ENCODE measurements around the gene SEMA5A.
"Not testable (repeated sequence)": the region's sequence is repeated elsewhere in the genome, so short reads cannot be mapped to it uniquely, and the experiment has no call there.

SEMA5A gene

GRCh38 chr5:9431496-9432258 lies 114.2 kb downstream of the SEMA5A start:
- DNase-seq, result no peak

GRCh38 chr5:9431151-9431495 lies 114.8 kb downstream of the SEMA5A start:
- DNase-seq, result no peak

DNA sequence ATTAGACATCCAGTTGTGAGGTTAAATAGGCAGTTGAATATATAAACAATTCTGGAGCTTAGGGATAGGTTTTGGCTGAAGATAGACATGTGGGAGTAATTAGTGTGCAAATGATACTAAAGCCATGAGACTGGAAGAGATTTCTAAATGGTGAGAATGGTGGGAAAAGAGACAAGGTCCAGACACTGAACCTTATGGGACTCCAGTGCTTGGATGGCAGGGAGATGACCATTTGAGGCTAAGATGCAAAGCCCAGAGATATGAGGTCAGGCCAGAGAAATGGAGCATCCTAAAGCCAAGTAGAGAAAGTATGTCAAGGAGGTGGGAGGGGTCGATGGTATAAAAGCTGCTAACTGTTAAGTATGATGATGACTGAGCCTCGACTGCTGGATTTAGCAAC lies 115.6 kb downstream of the SEMA5A start:
- no peak for DNase-seq

DNA sequence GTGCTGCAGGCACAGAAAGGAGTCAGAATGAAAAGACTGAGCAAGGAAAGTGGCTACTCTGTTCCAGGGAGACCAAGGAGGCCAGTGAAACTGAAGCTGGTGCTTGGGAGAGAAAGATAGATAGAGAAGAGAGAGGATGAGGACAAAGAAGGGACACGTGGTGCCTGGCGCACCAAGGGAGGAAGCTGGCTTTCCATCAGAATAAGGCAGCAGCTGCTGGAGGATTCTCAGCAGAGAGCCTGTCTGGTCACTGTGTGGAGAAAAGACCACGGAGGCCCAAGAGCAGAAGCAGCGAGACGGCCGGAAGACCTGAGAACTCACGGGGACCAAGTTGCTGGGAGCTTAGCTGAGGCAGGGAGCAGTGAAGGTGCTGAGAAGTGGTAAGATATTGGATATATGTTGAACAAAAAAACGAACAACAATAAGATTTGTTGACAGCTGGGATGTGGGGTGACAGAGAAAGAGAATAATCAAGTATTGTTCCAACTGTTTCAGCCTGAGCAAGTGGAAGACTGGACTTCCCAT lies 116.1 kb downstream of the SEMA5A start:
- DNase-seq, result no peak

DNA sequence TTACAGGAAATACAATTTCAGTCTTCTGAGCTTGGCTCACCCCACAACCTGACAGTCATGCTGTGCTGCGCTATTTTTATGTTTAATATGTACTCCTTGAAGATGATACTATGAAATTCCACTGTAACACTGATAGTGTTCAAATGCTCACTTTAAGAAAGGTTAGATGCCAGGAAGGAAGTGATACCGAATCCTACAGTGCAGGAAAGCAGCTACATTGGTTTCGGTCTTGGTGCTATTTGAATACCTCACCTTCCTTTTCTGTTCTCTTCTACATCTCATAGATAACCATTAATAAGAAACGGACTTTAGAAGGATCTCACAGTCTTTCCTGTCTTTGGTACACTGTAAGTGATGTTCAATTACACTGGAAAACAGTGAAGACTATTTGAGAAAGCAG lies 117.6 kb downstream of the SEMA5A start:
- no peak for DNase-seq

- DNase-seq, result no peak
Measured at GRCh38 chr5:9425710-9426109, 120.2 kb downstream of the SEMA5A start.

GRCh38 chr5:9423571-9423970 lies 122.3 kb downstream of the SEMA5A start:
- no peak for DNase-seq

DNA sequence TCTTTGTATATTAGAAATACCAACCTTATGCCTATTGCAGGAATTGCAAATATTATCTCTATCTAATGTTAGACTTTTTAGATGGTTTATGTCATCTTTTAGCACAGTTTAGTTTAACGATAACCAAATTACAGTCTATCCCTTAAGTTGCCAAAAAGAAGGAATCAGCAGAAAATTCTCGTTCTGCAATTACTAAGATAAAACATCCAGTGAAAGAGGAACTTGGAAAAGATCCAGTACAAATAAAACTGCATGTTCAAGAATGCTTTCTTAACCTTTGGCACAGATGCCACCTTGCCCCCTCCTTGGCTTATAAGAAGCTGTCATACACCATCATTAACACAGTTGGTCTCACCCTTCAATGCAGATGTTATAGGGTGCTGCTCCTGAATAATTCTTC lies 124.0 kb downstream of the SEMA5A start:
- DNase-seq, result no peak

DNA sequence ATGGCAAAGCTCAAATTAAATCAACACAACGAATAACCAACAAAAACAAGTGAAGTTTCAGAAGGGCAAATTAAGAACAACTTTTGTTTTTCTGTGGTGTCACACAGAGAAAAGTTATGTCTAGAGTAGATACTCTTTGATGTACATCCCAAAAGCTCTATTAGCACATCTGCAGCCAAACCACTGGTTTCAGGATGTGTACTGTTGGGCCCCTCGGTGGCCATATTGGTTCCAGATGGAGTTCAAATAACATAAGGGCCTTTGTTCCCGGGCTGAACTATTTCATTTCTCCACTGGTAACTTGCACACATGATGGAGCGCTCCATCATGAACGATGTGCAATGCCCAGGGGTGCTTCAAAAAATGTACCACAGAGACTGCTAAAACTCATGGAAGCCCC lies 126.1 kb downstream of the SEMA5A start:
- no peak for DNase-seq

DNA sequence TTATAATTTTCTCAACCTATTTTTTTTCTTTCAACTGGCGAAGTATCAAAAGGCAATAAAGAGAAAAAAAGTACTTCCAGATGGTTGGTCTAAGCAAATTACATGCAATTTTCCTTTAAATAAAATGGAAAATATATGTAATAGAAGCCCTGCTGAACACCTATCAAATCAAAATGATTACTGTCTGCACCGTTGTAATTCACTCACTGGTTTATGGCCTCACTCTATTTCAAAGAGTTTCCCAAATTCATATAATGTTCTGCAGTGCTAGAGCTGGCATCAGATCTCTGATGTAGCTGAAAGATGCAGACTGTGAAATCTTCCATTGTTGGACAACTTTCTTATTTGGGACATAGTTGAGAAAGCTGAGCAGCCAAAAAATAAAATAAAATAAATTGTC lies 130.3 kb downstream of the SEMA5A start:
- DNase-seq, result no peak

- DNase-seq, result no peak
Measured at GRCh38 chr5:9415091-9415490, 130.8 kb downstream of the SEMA5A start.

DNA sequence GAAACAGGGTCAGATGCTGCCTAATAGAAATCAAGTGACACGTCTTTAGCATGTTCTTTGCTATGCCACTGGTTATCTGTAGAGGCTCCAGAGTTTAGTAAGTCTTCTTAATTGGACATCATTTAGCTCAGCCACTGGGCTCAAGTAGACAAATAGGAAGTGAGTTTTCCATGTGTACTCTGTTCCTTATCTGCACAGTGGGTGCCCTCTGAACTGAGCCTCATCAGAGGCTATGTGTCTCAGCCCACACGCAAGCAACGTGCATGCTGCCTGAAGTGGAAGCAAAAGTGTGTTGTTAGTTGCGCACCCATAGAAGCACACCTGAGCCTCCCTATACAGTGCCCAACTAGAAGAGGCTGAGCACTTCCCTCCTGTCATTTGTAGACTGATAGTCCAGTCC lies 134.7 kb downstream of the SEMA5A start:
- no peak for DNase-seq

GRCh38 chr5:9409413-9409960 lies 136.4 kb downstream of the SEMA5A start:
- no peak for DNase-seq

- DNase-seq, result no peak
Measured at GRCh38 chr5:9408964-9409363, 136.9 kb downstream of the SEMA5A start.

DNA sequence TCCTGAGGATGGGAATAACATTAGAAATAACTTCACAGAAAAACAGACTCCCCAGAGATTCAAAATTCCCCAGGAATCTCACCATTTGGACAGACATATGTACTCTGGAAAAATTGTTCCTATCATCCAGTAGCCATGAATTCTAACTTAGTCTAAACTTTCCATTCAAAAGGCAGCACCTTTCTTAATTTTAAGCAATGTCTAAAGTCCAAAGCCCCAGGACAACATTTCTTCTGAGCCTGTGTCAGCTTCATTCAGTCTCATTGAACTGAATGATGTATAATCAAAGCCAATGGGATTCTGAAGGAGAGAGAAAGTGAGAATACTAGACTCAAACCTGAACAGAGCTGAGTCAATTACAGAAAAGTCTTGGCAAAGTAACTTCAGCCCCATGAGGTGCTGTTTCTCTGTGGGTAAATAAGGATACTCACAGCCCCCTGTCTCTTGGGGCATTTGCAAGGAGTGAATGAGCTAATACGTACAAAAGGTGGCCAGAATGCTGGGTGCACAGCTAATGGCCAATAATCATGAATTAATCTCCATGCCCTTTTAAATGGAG lies 140.6 kb downstream of the SEMA5A start:
- no peak for DNase-seq

GRCh38 chr5:9401786-9402472 lies 143.9 kb downstream of the SEMA5A start:
- DNase-seq, result no peak

DNA sequence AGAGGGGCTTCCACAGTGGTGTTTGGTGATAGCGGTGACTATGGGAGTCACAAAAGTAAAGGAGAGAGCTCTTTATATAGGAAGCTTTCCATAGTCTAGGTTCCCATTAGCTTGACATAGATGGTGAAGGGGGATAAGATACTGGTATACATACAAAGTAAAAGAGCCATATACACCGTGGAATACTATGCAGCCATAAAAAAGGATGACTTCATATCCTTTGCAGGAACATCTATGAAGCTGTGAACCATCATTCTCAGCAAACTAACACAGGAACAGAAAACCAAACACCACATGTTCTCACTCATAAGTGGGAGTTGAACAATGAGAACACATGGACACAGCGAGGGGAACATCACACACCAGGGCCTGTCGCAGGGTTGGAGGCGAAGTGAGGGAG lies 146.1 kb downstream of the SEMA5A start:
- not testable (repeated sequence) for DNase-seq

DNA sequence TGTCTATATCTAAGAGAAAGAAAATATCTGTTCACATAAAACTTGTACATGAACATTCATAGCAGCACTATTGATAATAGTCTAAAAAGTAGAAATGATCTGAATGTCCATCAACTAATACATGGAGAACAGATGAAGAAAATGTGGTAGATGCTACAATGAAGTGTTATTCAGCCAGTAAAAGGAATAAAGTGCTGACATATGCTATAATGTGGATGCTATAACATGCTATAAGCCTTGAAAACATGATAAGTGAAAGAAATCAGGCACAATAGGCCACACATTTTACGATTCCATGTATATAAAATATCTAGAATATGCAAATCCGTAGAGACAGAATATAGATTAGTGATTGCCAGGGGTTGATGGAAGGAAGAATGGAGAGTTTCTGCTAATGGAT lies 146.8 kb downstream of the SEMA5A start:
- DNase-seq, result no peak

- no peak for DNase-seq
Measured at GRCh38 chr5:9398227-9398626, 147.6 kb downstream of the SEMA5A start.

GRCh38 chr5:9396285-9396770 lies 149.5 kb downstream of the SEMA5A start:
- no peak for DNase-seq

DNA sequence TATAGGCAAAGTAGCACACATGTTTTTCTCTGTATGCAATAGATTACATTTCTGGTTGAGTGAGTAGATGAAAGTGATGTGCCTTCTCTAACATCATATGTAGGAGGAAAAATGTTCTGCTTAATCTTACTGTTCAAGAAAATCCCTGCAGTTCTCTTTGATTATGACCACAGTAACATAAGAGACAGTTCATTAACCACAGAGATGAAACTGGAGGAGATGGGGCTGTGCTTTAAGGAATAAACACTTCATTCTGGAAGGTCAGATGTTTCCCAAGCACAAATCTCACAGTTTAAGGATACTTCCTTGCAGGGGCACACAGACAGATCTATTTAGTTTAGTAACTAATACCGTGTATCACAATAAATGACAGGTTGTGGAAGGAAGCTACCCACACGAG lies 150.2 kb downstream of the SEMA5A start:
- DNase-seq, result no peak

GRCh38 chr5:9394221-9394620 lies 151.7 kb downstream of the SEMA5A start:
- no peak for DNase-seq

DNA sequence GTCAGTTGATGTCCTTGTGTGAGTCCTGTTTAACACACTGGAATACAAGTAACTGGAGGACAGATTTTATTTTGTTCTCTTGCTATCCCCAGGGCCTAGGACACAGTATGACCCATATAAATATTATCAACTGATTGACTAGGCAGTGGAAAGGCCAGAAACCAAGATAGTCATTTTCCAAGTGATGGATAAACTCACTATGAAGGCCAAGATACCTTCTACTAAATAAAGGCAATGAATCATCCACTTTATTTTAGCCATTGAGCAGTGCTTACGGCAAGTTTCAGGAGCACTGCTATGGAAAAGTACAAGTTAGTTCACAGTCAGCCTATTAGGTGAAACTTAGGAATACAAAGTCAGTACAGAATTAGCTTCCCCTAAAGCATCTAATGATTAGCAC lies 153.2 kb downstream of the SEMA5A start:
- no peak for DNase-seq

DNA sequence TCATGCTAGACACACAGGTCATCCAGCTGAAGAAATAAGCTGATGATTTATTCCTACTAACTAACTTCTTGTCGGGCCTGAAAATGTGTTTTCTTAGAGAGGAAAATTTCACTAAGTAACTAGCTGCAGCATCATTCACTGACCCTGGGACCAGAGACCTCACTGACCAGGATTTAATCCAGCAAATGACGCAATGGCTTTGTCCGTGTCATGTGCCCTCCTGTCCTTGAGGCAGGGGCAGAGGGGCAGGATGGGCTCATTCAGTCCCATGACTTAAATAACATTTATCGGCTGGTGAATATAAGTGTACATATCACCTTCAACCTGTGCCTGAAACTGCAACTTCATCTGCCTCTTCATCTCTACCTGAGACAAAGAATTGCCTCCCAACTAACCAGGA lies 154.8 kb downstream of the SEMA5A start:
- no peak for DNase-seq

All from activated CD4-positive, alpha-beta T cell treated with anti-CD3 and anti-CD28 coated beads, Interleukin-2, amount 50 U/mL, for 4 hours (primary cell).